Endometrium (tissue), 2 donors: ENCODE data around the gene FAM20B.

Experiments used
- FAIRE-seq: peaks from 2 replicates; lab custom pipeline; 2012; peaks lifted over from hg19 to GRCh38; lab: Jason Lieb, UNC
- donor health status: control.
- donor health status: control.

FAM20B gene

GRCh38 chr1:179052776-179053175 lies 27.1 kb downstream of the FAM20B start:
- FAIRE-seq = no peak

GRCh38 chr1:179053486-179053885 lies 27.8 kb downstream of the FAM20B start:
- FAIRE-seq = no peak

- FAIRE-seq = no peak
Measured at GRCh38 chr1:179055937-179056336, 30.2 kb downstream of the FAM20B start.

- no peak for FAIRE-seq
Measured at GRCh38 chr1:179058487-179059483, 33.1 kb downstream of the FAM20B start.

- FAIRE-seq = no peak
Measured at GRCh38 chr1:179061360-179062282, 35.9 kb downstream of the FAM20B start.

GRCh38 chr1:179066471-179066870 lies 40.8 kb downstream of the FAM20B start:
- FAIRE-seq = no peak

- FAIRE-seq = no peak
Measured at GRCh38 chr1:179077396-179077795, 51.7 kb downstream of the FAM20B start.

GRCh38 chr1:179079113-179079761 lies 53.5 kb downstream of the FAM20B start:
- FAIRE-seq = peak; percentile 74

GRCh38 chr1:179080866-179081686 lies 55.4 kb downstream of the FAM20B start:
- FAIRE-seq = no peak

GRCh38 chr1:179081687-179082332 lies 56.1 kb downstream of the FAM20B start, which contains the start of gene TOR3A:
Gene TOR3A, plus strand, starts transcription at chr1:179082070. Its CDS starts 59 bp downstream, at chr1:179082129.
- no peak for FAIRE-seq

- no peak for FAIRE-seq
Measured at GRCh38 chr1:179082333-179082998, 56.8 kb downstream of the FAM20B start.

GRCh38 chr1:179082999-179083335 lies 57.3 kb downstream of the FAM20B start:
- no peak for FAIRE-seq

- FAIRE-seq = no peak
Measured at GRCh38 chr1:179083533-179083932, 57.8 kb downstream of the FAM20B start.

GRCh38 chr1:179087665-179088064 lies 62.0 kb downstream of the FAM20B start:
- no peak for FAIRE-seq

- no peak for FAIRE-seq
Measured at GRCh38 chr1:179089827-179090482, 64.3 kb downstream of the FAM20B start.

GRCh38 chr1:179090522-179090921 lies 64.8 kb downstream of the FAM20B start:
- no peak for FAIRE-seq

- FAIRE-seq = no peak
Measured at GRCh38 chr1:179090923-179091322, 65.2 kb downstream of the FAM20B start.

GRCh38 chr1:179091691-179092165 lies 66.0 kb downstream of the FAM20B start:
- FAIRE-seq = no peak

- FAIRE-seq = no peak
Measured at GRCh38 chr1:179092896-179093461, 67.3 kb downstream of the FAM20B start.
